Brain pericyte (primary cell): ENCODE data around the gene AMPD3.

Source experiments
- DNase-seq: peaks from one replicate; pipeline ENCODE4 v3.0.0-alpha.2; 2012; ENCODE audit warnings: low read depth, low spot score

AMPD3 gene

DNA sequence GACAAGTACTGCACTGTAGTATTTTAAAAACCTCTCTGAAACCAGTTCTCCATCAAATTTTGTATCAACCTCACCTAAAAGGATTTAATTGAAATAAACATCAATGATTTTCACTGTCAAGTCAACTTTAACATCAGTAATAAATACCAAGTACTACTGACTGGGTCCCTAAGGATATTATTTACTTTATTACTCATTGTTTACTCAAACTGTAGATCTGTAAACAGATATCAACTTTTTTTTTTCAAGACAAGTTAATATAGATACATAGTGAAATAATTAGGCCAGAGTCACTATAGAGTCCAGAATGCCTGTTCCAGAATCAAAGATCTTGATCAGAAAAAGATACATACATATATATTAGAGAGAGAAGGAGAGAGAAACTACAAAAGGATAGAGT is 84.3 kb downstream of the AMPD3 start:
- no peak for DNase-seq

- no peak for DNase-seq
Measured at GRCh38 chr11:10540546-10540914, 85.5 kb downstream of the AMPD3 start.

GRCh38 chr11:10540915-10541560 is 86.0 kb downstream of the AMPD3 start, which contains the start of gene RNF141:
TSS of gene RNF141 (minus strand) at chr11:10541187. CDS start at chr11:10534158, 7,029 bp downstream.
- peak; percentile 76 for DNase-seq

- no peak for DNase-seq
Measured at GRCh38 chr11:10541561-10541930, 86.5 kb downstream of the AMPD3 start.

GRCh38 chr11:10542776-10543175 is 87.7 kb downstream of the AMPD3 start:
- DNase-seq, result no peak

DNA sequence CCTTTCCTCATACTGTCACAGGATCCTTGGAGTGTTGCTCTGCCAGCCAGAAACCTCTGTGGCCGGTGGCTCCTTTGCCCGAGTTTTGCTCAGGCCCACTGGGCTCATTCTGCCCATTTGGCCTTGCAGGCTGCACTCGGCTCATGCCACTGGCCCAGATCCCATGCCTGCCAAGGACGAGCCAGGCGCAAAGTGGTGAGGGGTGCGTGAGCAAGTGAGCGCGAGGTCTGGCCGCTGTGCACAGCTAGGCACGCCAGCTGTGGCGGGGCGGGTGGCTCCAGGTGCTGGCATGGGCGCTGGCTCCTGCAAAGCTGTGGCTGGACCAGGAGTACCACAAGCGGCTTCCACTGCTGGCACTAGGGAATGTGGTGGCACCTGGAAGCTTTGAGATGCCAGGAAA is 88.7 kb downstream of the AMPD3 start:
- DNase-seq, result no peak

- DNase-seq, result no peak
Measured at GRCh38 chr11:10544491-10545465, 89.7 kb downstream of the AMPD3 start.

GRCh38 chr11:10550503-10551289 is 95.6 kb downstream of the AMPD3 start:
- no peak for DNase-seq

DNA sequence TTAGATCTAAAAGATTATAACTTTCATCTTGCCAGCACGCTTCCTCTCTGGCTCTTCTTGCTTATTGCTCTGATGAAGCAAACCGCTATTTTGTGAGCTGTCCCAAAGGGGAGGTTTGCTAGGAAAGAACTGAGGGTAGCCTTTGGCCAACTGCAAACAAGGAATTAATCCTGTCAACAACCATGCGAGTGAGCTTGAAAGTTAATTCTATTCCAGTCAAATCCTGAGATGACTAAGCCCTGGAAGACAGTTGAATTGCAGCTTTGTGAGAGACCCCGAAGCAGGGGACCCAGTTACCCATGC is 96.2 kb downstream of the AMPD3 start:
- no peak for DNase-seq

GRCh38 chr11:10551845-10552352 is 96.8 kb downstream of the AMPD3 start:
- no peak for DNase-seq

GRCh38 chr11:10556590-10556989 is 101.5 kb downstream of the AMPD3 start:
- DNase-seq, result no peak
